ENCODE results near the gene PCA3.

Gene PCA3

GRCh38 chr9:76820431-76820830, 56.2 kb downstream of the PCA3 start:
- no peak for DNase-seq (ENCODE audit: low read depth in 2 of 2, low spot score in 1 of 2)

GRCh38 chr9:76827296-76828080, 63.2 kb downstream of the PCA3 start:
- DNase-seq (ENCODE audit: low read depth in 2 of 2, low spot score in 1 of 2) = no peak

- no peak for DNase-seq (ENCODE audit: low read depth in 2 of 2, low spot score in 1 of 2)
These were observed 64.2 kb downstream of the PCA3 start for GRCh38 chr9:76828447-76828846.

- no peak for DNase-seq (ENCODE audit: low read depth in 2 of 2, low spot score in 1 of 2)
These were observed 71.5 kb downstream of the PCA3 start for GRCh38 chr9:76835571-76836283.

Data from stimulated activated CD8-positive, alpha-beta memory T cell treated with anti-CD3 and anti-CD28 coated beads, Interleukin-4, amount 100 ng/mL, for 1 hour (primary cell).